Activated naive CD8-positive, alpha-beta T cell (primary cell): ENCODE results near the gene NHLH1.

Experiments used
- H3K27ac Mint-ChIP-seq: one replicate; pipeline ENCODE4 v1.8.0; 2021; ENCODE audit warnings: mixed read lengths
- H3K27me3 Mint-ChIP-seq: one replicate; pipeline ENCODE4 v1.8.0; 2021; ENCODE audit warnings: mixed read lengths
- H3K36me3 Mint-ChIP-seq: one replicate; pipeline ENCODE4 v1.8.0; 2021; ENCODE audit warnings: mixed read lengths
- H3K4me1 Mint-ChIP-seq: one replicate; pipeline ENCODE4 v1.8.0; 2021; ENCODE audit warnings: low read depth, mixed read lengths
- H3K4me3 Mint-ChIP-seq: one replicate; pipeline ENCODE4 v1.8.0; 2021; ENCODE audit warnings: mild to moderate bottlenecking, mixed read lengths
- H3K9me3 Mint-ChIP-seq: one replicate; pipeline ENCODE4 v1.8.0; 2021; ENCODE audit warnings: low read depth, mixed read lengths

NHLH1 gene

GRCh38 chr1:160394673-160395072 lies 27.8 kb downstream of the NHLH1 start:
- no peak overlapping the region for H3K4me3 Mint-ChIP-seq
- no peaks in the 10 kb centered on the region for H3K9me3 Mint-ChIP-seq
- peaks cover 1% of the 10 kb centered on the region for H3K27me3 Mint-ChIP-seq
- no peaks in the 10 kb centered on the region for H3K4me1 Mint-ChIP-seq
- no peak overlapping the region for H3K27ac Mint-ChIP-seq
- no peaks in the 10 kb centered on the region for H3K36me3 Mint-ChIP-seq

- no peaks in the 10 kb centered on the region for H3K9me3 Mint-ChIP-seq
- peaks cover 6% of the 10 kb centered on the region for H3K27me3 Mint-ChIP-seq
- peaks cover 11% of the 10 kb centered on the region for H3K4me1 Mint-ChIP-seq
- no peaks in the 10 kb centered on the region for H3K36me3 Mint-ChIP-seq
- H3K4me3 Mint-ChIP-seq = no peak overlapping the region
- H3K27ac Mint-ChIP-seq = no peak overlapping the region
These were observed 30.8 kb downstream of the NHLH1 start for GRCh38 chr1:160397651-160398050.

DNA sequence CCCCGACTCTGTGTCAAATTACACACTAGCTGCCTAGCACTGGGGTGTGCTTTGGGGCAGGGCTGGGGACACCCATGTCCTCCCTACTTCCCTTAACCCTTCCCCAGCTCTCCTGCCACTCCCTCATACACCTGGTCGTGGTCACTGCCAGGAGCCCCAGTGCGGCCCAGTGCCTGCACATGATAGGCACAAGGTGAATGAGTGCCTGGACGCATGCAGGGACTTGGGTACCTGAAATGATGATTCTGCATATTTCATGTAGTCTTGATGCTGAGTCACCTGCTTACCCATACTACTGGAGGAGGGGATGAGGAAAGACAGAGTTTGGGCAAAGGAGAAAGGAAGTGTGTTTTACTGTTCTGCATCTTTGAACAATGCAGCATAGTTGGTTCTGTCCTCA lies 32.0 kb downstream of the NHLH1 start:
- Mint-ChIP-seq H3K27ac (no peak overlapping the region), H3K4me3 (peak overlapping the region; percentile 48), H3K4me1 (peaks cover 11% of the 10 kb centered on the region), H3K9me3 (no peaks in the 10 kb centered on the region), H3K36me3 (no peaks in the 10 kb centered on the region), H3K27me3 (peaks cover 6% of the 10 kb centered on the region)

GRCh38 chr1:160399544-160400222 lies 32.8 kb downstream of the NHLH1 start:
- no peak overlapping the region for H3K27ac Mint-ChIP-seq
- H3K27me3 Mint-ChIP-seq = peaks cover 6% of the 10 kb centered on the region
- no peaks in the 10 kb centered on the region for H3K9me3 Mint-ChIP-seq
- peaks cover 11% of the 10 kb centered on the region for H3K4me1 Mint-ChIP-seq
- no peaks in the 10 kb centered on the region for H3K36me3 Mint-ChIP-seq
- peak overlapping the region; percentile 48 for H3K4me3 Mint-ChIP-seq

GRCh38 chr1:160400223-160400645 lies 33.4 kb downstream of the NHLH1 start, which contains the start of gene VANGL2:
Gene VANGL2 (plus strand): TSS chr1:160400564. CDS start chr1:160415838, 15,274 bp downstream.
- H3K9me3 Mint-ChIP-seq = no peaks in the 10 kb centered on the region
- peak within 1 kb of the TSS; percentile 80 for H3K4me3 Mint-ChIP-seq
- H3K27ac Mint-ChIP-seq = peak within 1 kb of the TSS; percentile 13
- H3K27me3 Mint-ChIP-seq = peaks cover 6% of the 10 kb centered on the region
- peaks cover 11% of the 10 kb centered on the region for H3K4me1 Mint-ChIP-seq
- H3K36me3 Mint-ChIP-seq = no peaks in the 10 kb centered on the region

DNA sequence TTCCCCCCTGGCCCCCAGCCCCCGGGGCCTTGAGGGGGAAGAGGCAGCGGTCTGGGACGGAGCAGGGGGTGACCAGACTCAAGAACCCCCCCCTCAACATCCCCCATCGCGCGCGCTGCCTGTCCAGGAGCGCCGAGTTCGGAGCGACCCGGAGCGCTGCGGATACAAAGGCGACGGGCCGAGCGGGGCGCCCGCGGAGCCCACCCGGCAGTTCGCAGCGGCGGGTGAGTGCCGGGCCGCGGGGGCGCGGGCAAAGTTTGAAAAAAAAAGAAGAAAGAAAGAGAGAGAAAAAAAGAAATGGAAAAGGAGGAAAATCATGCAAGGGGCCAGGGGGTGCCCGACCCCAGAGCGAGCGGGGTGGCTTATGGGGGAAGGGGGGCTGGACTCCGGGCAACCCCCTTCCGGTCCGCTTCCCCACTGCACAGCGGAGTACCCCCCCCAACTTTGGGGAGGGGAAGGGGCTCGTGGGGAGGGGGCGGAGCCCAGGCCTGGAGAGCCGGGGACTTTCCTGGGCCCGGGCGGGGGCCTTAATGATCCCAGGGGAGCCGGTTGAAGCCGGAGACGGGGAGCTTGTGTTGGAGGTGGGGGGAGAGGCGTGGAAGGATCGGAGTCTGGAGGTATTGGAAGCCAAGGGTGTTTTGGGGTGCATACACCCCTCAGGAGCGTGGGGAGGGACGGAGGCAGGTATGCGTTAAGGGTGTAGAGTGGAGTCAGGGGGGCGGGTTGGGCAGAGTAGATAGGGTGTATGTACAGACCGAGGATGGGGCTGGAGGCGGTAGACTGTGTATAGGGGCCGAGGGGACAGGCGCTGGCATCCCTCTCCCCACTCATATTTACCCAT lies 34.0 kb downstream of the NHLH1 start:
- H3K9me3 Mint-ChIP-seq = no peaks in the 10 kb centered on the region
- H3K36me3 Mint-ChIP-seq = no peaks in the 10 kb centered on the region
- H3K27ac Mint-ChIP-seq = peak overlapping the region; percentile 13
- H3K4me1 Mint-ChIP-seq = peaks cover 11% of the 10 kb centered on the region
- peak overlapping the region; percentile 80 for H3K4me3 Mint-ChIP-seq
- H3K27me3 Mint-ChIP-seq = peaks cover 6% of the 10 kb centered on the region

- H3K9me3 Mint-ChIP-seq = no peaks in the 10 kb centered on the region
- H3K4me3 Mint-ChIP-seq = peak overlapping the region; percentile 80
- H3K36me3 Mint-ChIP-seq = no peaks in the 10 kb centered on the region
- no peak overlapping the region for H3K27ac Mint-ChIP-seq
- H3K4me1 Mint-ChIP-seq = peaks cover 11% of the 10 kb centered on the region
- peaks cover 5% of the 10 kb centered on the region for H3K27me3 Mint-ChIP-seq
These were observed 34.6 kb downstream of the NHLH1 start for GRCh38 chr1:160401487-160401805.

- peaks cover 5% of the 10 kb centered on the region for H3K27me3 Mint-ChIP-seq
- peak overlapping the region; percentile 80 for H3K4me3 Mint-ChIP-seq
- H3K4me1 Mint-ChIP-seq = peaks cover 11% of the 10 kb centered on the region
- no peaks in the 10 kb centered on the region for H3K36me3 Mint-ChIP-seq
- no peak overlapping the region for H3K27ac Mint-ChIP-seq
- no peaks in the 10 kb centered on the region for H3K9me3 Mint-ChIP-seq
These were observed 35.3 kb downstream of the NHLH1 start for GRCh38 chr1:160402001-160402795.

GRCh38 chr1:160403244-160403643 lies 36.4 kb downstream of the NHLH1 start:
- no peak overlapping the region for H3K27ac Mint-ChIP-seq
- no peaks in the 10 kb centered on the region for H3K9me3 Mint-ChIP-seq
- H3K4me3 Mint-ChIP-seq = no peak overlapping the region
- H3K4me1 Mint-ChIP-seq = peaks cover 11% of the 10 kb centered on the region
- H3K27me3 Mint-ChIP-seq = peaks cover 5% of the 10 kb centered on the region
- H3K36me3 Mint-ChIP-seq = no peaks in the 10 kb centered on the region

DNA sequence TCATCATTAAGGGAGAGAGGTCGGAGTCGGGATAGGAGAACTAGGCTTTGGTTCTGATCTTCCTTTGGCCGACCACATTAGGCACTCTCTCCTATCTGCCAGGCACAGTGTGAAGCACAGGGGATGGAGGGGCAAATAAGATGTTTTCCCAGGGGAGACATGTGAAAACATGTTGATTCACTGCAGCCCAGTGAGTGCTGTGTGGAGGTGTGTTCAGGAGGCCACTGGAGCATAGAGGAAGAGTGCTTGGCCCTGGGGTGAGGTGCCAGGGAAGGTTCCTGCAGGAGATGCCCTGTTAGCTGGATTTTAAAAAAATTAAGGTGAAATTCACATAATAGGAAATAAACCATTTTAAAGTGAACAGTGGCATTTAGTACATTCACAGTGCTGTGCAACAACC lies 37.2 kb downstream of the NHLH1 start:
- no peak overlapping the region for H3K27ac Mint-ChIP-seq
- peaks cover 11% of the 10 kb centered on the region for H3K4me1 Mint-ChIP-seq
- no peak overlapping the region for H3K4me3 Mint-ChIP-seq
- H3K36me3 Mint-ChIP-seq = no peaks in the 10 kb centered on the region
- H3K9me3 Mint-ChIP-seq = no peaks in the 10 kb centered on the region
- H3K27me3 Mint-ChIP-seq = peaks cover 5% of the 10 kb centered on the region

DNA sequence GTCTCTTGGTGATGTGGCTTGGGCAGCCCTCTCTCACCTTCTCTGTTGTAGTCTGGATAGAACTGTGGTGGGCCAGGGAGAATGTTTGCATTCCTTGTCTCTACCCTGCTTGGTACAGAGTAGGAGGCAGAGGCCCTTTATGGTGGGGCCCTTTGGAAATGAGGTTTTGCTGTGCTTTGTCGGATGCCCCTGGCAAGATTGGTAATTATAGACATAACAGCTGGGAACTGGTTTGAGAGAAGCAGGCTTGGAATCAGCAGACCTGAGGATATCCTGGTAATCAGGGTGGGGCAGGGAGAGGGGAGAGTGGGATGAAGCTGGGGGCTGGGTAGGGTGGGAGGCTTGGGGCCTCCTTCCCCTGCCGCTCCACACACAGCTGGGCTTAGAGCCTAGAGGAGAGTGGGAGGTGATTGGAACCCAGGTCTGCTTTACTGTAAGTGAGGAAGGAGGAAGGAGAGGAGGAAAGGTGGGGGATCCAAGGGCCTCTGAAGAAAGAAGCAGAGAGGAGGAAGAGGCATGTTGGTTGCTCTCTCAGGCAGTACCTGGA lies 38.5 kb downstream of the NHLH1 start:
- H3K27me3 Mint-ChIP-seq = peaks cover 5% of the 10 kb centered on the region
- peaks cover 11% of the 10 kb centered on the region for H3K4me1 Mint-ChIP-seq
- peak overlapping the region; percentile 5 for H3K27ac Mint-ChIP-seq
- H3K9me3 Mint-ChIP-seq = no peaks in the 10 kb centered on the region
- H3K36me3 Mint-ChIP-seq = no peaks in the 10 kb centered on the region
- no peak overlapping the region for H3K4me3 Mint-ChIP-seq

DNA sequence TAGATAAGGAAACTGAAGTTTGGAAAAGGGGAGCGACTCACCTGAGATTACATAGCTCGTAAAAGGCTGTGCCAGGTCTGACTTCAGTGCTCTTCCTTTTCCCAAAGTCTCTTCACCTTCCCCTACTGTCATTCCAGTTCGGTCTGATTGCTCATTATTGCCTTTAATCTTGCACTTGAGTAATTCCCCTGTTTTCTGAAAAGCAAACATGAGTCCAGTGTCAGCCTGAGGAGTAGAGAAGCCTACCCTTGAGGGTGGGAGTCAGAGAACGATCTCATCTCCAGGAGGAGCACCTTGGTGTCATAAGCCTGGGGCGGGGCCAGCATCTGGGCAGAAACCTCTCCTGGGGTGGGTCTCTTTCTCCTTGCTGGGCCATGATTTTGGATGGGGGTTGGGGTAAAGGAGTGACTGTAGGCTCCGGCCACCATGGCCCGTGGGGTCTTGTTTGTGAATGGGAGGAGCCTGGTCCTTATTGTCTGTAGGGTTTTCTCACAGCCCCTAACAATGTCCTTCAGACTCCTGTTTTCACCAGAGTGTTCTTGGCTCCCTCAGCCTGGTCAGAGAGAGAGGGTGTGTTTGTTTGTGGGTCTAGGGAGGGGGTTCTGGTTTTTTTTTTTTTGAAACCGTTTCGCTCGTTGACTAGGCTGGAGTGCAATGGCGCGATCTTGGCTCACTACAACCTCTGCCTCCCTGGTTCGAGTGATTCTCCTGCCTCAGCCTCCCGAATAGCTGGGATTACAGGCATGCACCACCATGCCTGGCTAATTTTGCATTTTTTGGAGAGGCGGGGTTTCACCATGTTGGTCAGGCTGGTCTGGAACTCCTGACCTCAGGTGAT lies 39.5 kb downstream of the NHLH1 start:
- no peaks in the 10 kb centered on the region for H3K36me3 Mint-ChIP-seq
- no peaks in the 10 kb centered on the region for H3K9me3 Mint-ChIP-seq
- no peak overlapping the region for H3K27ac Mint-ChIP-seq
- H3K4me3 Mint-ChIP-seq = no peak overlapping the region
- peaks cover 5% of the 10 kb centered on the region for H3K27me3 Mint-ChIP-seq
- H3K4me1 Mint-ChIP-seq = peaks cover 7% of the 10 kb centered on the region

GRCh38 chr1:160407839-160408801 lies 41.2 kb downstream of the NHLH1 start:
- H3K9me3 Mint-ChIP-seq = no peaks in the 10 kb centered on the region

More at GRCh38 chr1:160407839-160408801, 41.2 kb downstream of the NHLH1 start:
- Mint-ChIP-seq H3K27ac (no peak overlapping the region), H3K4me1 (no peaks in the 10 kb centered on the region), H3K4me3 (no peak overlapping the region), H3K36me3 (no peaks in the 10 kb centered on the region), H3K27me3 (no peaks in the 10 kb centered on the region)
